Measurements from ENCODE around the gene NTN1.

The NTN1 gene

DNA sequence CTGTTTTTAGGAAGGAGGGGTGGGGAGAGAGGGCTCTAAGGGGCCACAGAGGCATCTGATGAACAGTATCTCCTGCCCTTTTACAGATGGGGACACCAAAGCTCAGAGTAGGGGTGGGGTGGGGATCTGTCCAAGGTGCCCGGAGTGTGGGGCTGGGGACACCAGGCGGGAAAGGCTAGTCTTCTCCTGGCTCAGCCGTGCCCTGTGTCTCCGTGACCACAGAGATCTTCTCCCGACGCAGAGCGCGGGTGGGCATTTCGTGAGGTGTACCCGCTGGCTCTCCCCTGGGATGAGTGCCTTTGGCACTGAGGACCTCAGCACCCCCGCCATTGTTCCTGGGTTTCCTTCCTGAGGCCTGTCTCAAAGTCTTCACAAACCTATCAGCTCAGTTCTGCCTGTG lies 209.6 kb downstream of the NTN1 start:
- TF ChIP-seq, protein P1, sequence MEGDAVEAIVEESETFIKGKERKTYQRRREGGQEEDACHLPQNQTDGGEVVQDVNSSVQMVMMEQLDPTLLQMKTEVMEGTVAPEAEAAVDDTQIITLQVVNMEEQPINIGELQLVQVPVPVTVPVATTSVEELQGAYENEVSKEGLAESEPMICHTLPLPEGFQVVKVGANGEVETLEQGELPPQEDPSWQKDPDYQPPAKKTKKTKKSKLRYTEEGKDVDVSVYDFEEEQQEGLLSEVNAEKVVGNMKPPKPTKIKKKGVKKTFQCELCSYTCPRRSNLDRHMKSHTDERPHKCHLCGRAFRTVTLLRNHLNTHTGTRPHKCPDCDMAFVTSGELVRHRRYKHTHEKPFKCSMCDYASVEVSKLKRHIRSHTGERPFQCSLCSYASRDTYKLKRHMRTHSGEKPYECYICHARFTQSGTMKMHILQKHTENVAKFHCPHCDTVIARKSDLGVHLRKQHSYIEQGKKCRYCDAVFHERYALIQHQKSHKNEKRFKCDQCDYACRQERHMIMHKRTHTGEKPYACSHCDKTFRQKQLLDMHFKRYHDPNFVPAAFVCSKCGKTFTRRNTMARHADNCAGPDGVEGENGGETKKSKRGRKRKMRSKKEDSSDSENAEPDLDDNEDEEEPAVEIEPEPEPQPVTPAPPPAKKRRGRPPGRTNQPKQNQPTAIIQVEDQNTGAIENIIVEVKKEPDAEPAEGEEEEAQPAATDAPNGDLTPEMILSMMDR (IDR thresholded peaks at IDR 0.05; ENCODE audit: extremely low read depth, missing control alignments), result no peak
- DNase-seq (ENCODE audit: low spot score), result no peak

DNA sequence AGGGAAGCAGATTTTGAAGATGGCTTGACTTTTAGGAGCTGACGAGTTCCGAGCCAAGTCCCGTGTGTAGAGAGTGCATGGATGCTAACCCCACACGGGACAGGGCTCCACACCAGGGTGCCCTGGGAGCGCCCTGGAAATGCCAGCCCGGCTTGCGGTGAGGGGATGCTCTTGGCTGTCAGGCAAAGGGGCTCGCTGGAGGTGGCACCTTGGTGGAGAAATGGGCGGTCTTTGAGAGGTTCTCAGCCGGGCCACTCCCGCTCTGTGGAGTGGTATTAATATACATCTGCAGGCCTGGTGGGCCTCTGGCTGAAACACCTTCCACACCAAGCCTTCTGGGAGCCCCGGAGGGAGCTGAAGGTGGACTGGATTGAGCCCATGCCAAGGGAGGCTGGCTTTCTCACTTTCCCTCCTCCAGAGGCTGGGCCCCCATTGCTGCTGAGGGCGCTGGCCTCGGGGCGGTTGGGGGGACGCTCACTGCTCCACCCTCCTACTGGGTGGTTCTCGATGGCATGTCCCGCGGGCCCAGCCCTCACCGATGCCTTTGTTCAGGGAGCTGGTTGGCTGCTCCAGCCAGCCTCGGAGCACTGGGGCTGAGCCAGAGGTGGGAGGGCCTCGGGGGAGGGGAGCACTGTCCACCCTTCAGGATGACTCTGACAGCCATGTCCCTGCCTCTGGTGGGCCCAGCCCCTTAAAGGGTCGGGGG lies 210.3 kb downstream of the NTN1 start:
- TF ChIP-seq, protein P1 (IDR thresholded peaks at IDR 0.05; ENCODE audit: extremely low read depth, missing control alignments), result no peak

GRCh38 chr17:9232155-9232475 lies 210.8 kb downstream of the NTN1 start:
- TF ChIP-seq, protein P1 (IDR thresholded peaks at IDR 0.05; ENCODE audit: extremely low read depth, missing control alignments), result no peak
- DNase-seq (ENCODE audit: low spot score), result no peak

More for the DNA sequence above, 210.3 kb downstream of the NTN1 start:
- no peak for DNase-seq (ENCODE audit: low spot score)

GRCh38 chr17:9232591-9233270 lies 211.4 kb downstream of the NTN1 start:
- no peak for DNase-seq (ENCODE audit: low spot score)
- TF ChIP-seq, protein P1 (IDR thresholded peaks at IDR 0.05; ENCODE audit: extremely low read depth, missing control alignments), result no peak

GRCh38 chr17:9233271-9233599 lies 211.9 kb downstream of the NTN1 start:
- TF ChIP-seq, protein P1 (IDR thresholded peaks at IDR 0.05; ENCODE audit: extremely low read depth, missing control alignments), result no peak
- DNase-seq (ENCODE audit: low spot score), result no peak

GRCh38 chr17:9233761-9234160 lies 212.5 kb downstream of the NTN1 start:
- TF ChIP-seq, protein P1 (IDR thresholded peaks at IDR 0.05; ENCODE audit: extremely low read depth, missing control alignments), result no peak
- DNase-seq (ENCODE audit: low spot score), result no peak

- no peak for DNase-seq (ENCODE audit: low spot score)
Measured at GRCh38 chr17:9234389-9234945, 213.2 kb downstream of the NTN1 start.

More at GRCh38 chr17:9234389-9234945, 213.2 kb downstream of the NTN1 start:
- TF ChIP-seq, protein P1 (IDR thresholded peaks at IDR 0.05; ENCODE audit: extremely low read depth, missing control alignments), result no peak

All from GM20000 (cell line).